Upper lobe of left lung (tissue), 4 donors: ENCODE results near the gene CCBE1.

ENCODE experiments used
- POLR2A ChIP-seq, 4 donors: fragments of 450-650 bp; IDR thresholded peaks; one replicate each; pipeline ENCODE4 v1.5.1; 2016 to 2017; ENCODE audit warnings: antibody characterized with exemption in 4 of 4, mild to moderate bottlenecking in 2 of 4
- POLR2AphosphoS5 ChIP-seq, 2 donors: sonication (generic); formaldehyde crosslinking; IDR thresholded peaks; one replicate each; pipeline ENCODE4 v1.5.1; 2017; ENCODE audit warnings: antibody characterized with exemption in 2 of 2

- TF ChIP-seq POLR2A (IDR thresholded peaks at IDR 0.05) (no peak), POLR2AphosphoS5 (IDR thresholded peaks at IDR 0.05) (no peak)
Measured at GRCh38 chr18:59469463-59470180, 227.6 kb downstream of the CCBE1 start.
